Measurements from ENCODE around the gene SFTPA1.
"Not testable (repeated sequence)": the region's sequence is repeated elsewhere in the genome, so short reads cannot be mapped to it uniquely, and the experiment has no call there.

The SFTPA1 gene

GRCh38 chr10:79611193-79611976 is 646 bp downstream of the SFTPA1 start:
- not testable (repeated sequence) for DNase-seq (ENCODE audit: low spot score)

GRCh38 chr10:79615577-79615976 is 4.8 kb downstream of the SFTPA1 start:
- no peak for DNase-seq (ENCODE audit: low spot score)

GRCh38 chr10:79616164-79616563 is 5.4 kb downstream of the SFTPA1 start:
- DNase-seq (ENCODE audit: low spot score), result no peak

GRCh38 chr10:79623663-79624062 is 12.9 kb downstream of the SFTPA1 start:
- DNase-seq (ENCODE audit: low spot score), result not testable (repeated sequence)

- DNase-seq (ENCODE audit: low spot score), result no peak
Measured at GRCh38 chr10:79627075-79627474, 16.3 kb downstream of the SFTPA1 start.

GRCh38 chr10:79628083-79628482 is 17.3 kb downstream of the SFTPA1 start:
- no peak for DNase-seq (ENCODE audit: low spot score)

GRCh38 chr10:79628988-79629954 is 18.5 kb downstream of the SFTPA1 start:
- DNase-seq (ENCODE audit: low spot score), result no peak

- no peak for DNase-seq (ENCODE audit: low spot score)
Measured at GRCh38 chr10:79629955-79630327, 19.2 kb downstream of the SFTPA1 start.

- DNase-seq (ENCODE audit: low spot score), result not testable (repeated sequence)
Measured at GRCh38 chr10:79636654-79637199, 26.0 kb downstream of the SFTPA1 start.

- DNase-seq (ENCODE audit: low spot score), result no peak
Measured at GRCh38 chr10:79638318-79638717, 27.6 kb downstream of the SFTPA1 start.

- DNase-seq (ENCODE audit: low spot score), result not testable (repeated sequence)
Measured at GRCh38 chr10:79652695-79653094, 42.0 kb downstream of the SFTPA1 start.

- DNase-seq (ENCODE audit: low spot score), result not testable (repeated sequence)
Measured at GRCh38 chr10:79663287-79663686, 52.5 kb downstream of the SFTPA1 start.

GRCh38 chr10:79664686-79665085 is 53.9 kb downstream of the SFTPA1 start:
- not testable (repeated sequence) for DNase-seq (ENCODE audit: low spot score)
